MM.1S (cell line): ENCODE data around the gene CDC16.

ENCODE experiments used
- CTCF ChIP-seq: fragments of 300-600 bp; sonication (generic); IDR thresholded peaks from 2 replicates; pipeline ENCODE4 v1.5.1; 2016; ENCODE audit warnings: antibody characterized with exemption, low read length, mixed read lengths
- EZH2phosphoT487 ChIP-seq: fragments of 300-600 bp; sonication (generic); IDR thresholded peaks from 2 replicates; pipeline ENCODE4 v1.6.1; 2018; ENCODE audit warnings: antibody characterized with exemption, low read length

DNA sequence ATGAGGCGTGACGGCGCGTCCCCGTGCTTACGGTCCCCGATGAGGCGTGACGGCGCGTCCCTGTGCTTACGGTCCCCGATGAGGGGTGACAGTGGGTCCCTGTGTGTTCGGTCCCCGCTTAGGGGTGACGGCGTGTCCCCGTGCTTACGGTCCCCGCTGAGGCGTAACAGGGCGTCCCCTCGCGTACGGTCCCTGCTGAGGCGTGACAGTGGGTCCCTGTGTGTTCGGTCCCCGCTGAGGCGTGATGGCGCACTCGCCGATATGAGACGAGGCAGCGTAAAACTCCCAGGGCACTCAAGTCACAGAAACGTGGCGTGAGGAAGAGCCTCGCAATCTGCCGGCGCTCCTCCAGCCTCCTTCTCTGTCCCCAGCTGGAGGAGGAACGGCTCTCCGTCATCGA lies 34.7 kb upstream of the CDC16 start:
- no peak for TF ChIP-seq CTCF
- TF ChIP-seq EZH2phosphoT487, result no peak
